Astrocyte of the cerebellum (primary cell): Measurements from ENCODE around the gene IL9.

Experiments
- DNase-seq: peaks from one replicate; pipeline ENCODE4 v3.0.0-alpha.2; 2011; ENCODE audit warnings: low read depth
- H3K4me3 ChIP-seq: 2 replicates; pipeline ENCODE4 v1.5.1; 2011; ENCODE audit warnings: mild to moderate bottlenecking, low read depth, low read length, moderate library complexity
- in situ Hi-C: cut with HindIII; loops from 2 replicates; pipeline ENCODE4 v1.10.0; 2017; ENCODE audit warnings: low sequenced_read_pairs
- TF ChIP-seq, protein P1 (sequence below): IDR thresholded peaks from 2 replicates; pipeline ENCODE4 v1.5.1; 2012; ENCODE audit warnings: low read length, low read depth, moderate library complexity, mild to moderate bottlenecking; ENCODE audit errors: missing control alignments

The IL9 gene

DNA sequence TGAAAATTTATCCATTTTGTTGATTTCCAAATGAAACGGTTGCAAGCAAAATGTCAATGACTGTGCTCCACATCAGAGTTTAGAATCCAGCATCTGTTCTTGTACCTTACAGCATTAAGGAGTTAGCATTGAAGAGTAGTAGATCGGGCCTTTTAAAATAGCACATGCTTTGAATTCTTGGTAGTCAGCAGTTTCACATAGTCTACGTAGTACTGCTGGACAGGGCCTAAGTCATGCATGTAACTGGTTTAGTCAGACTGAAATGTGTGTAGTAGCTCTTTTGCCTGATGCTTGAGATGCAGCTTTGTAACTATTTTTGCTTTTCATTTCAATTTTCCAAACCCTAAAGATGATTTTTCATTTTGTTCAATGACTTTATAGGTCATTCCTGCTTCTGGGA lies 39.3 kb upstream of the IL9 start:
- peak; percentile 6 for DNase-seq
- H3K4me3 ChIP-seq, result no peak overlapping the region
- TF ChIP-seq, protein P1, sequence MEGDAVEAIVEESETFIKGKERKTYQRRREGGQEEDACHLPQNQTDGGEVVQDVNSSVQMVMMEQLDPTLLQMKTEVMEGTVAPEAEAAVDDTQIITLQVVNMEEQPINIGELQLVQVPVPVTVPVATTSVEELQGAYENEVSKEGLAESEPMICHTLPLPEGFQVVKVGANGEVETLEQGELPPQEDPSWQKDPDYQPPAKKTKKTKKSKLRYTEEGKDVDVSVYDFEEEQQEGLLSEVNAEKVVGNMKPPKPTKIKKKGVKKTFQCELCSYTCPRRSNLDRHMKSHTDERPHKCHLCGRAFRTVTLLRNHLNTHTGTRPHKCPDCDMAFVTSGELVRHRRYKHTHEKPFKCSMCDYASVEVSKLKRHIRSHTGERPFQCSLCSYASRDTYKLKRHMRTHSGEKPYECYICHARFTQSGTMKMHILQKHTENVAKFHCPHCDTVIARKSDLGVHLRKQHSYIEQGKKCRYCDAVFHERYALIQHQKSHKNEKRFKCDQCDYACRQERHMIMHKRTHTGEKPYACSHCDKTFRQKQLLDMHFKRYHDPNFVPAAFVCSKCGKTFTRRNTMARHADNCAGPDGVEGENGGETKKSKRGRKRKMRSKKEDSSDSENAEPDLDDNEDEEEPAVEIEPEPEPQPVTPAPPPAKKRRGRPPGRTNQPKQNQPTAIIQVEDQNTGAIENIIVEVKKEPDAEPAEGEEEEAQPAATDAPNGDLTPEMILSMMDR, result no peak
- in situ Hi-C loops, result no loop called here

DNA sequence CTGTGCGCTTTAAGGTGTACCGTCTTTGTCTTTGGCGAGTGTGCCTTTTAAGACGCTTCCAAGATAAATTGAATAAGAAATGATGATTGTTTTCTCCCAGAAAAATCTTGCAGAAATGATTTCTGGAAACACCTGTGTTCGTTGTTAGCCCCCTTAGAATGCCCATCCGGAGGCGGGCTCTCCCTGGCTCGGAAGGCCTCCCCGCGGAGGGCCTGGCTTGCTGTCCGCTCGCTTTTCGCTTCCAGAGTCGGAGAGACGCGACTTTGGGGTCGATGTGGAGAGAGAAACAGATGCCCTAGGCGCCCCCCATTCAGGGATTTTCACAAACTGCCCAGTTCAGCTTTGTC lies 35.3 kb upstream of the IL9 start:
- H3K4me3 ChIP-seq, result peak overlapping the region; percentile 43
- no peak for DNase-seq
- TF ChIP-seq, protein P1, result no peak
- in situ Hi-C loops, result no loop called here

DNA sequence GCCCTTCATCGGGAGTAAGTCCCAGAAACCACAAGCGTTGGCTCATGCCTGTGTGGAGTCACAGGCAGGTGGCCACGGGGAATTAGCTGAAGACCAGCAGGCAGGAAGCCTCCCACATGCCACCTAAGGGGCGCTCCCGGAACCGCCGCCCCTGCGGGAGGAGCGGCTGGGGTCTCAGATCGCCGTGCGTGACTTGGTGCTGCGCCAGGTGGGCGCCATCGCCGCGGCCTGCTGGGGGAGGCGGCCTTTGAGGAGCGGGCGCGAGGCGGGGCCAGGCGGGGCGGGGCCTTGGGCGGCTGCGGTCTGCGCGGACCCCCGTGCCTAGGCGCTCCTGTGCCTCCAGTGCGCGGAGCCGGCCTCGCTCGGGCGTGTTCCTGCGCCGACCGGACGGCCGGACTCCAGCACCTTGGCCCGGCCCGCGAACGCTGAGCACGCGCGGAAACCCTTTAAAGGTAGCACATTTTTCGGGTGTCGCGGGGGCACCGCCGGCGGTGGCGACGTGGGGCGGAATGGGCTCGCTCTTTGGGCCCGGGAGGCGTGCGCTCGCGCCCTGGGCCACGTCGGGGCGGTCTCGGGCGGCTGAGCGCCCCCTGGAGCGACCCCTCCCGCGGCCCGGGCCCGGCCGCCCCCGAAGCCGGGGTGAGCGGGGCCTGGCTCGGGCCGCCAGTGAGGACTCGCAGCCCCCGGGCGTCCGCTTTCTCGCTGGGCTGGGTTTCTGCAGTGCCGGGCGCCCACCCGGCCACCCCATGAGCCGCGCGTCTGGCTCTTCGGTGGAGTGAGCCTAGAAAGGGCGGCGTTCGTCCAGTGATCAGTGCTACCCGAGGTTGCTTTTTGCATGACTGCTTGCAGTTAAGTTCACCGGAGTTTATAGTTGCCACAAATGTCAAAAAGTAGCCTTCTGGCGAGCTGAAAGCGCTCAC lies 34.6 kb upstream of the IL9 start:
- in situ Hi-C loops, result no loop called here
- peak overlapping the region; percentile 43 for H3K4me3 ChIP-seq
- TF ChIP-seq, protein P1, result peak; percentile 3
- no peak for DNase-seq

DNA sequence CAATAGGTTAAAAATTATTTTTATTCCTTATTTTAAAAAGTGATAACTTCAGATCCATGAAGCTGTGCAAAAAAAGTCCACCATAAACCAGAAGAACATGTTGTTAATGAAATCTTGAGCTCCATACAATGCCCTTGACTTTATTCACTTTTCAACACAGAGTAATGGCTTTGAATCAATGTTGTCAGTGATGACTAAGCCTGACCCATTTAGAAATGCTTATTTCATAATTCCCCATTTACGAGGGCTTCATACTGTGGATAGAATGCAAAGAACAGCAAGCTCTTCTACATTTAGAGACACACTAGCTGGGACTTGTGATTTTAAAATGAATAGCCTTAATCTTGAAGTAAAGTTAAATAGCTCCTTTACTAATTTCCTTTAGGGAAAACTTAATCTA lies 25.7 kb upstream of the IL9 start:
- in situ Hi-C loops, result no loop called here
- TF ChIP-seq, protein P1, result no peak
- no peak for DNase-seq
- H3K4me3 ChIP-seq, result no peak overlapping the region

DNA sequence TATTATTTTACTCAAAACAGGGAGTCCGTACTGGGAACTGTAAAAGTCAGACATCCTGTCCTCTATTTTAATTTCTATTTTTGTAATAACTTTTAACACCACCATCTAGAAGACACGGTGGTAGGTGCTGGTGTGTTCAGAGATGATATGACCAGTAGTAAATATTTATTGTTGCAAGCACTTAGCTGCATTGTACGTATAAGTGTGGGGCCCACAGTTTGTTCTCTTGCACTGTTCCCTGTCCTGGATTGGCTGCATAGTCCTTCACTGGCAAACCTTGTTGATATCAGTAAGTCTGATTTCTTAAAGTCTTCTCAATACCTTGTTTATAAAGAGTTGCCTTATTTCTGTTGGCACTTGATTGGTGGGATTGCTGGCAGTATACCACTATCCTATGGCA lies 24.6 kb upstream of the IL9 start:
- in situ Hi-C loops, result no loop called here
- H3K4me3 ChIP-seq, result no peak overlapping the region
- DNase-seq, result no peak
- TF ChIP-seq, protein P1, result no peak

DNA sequence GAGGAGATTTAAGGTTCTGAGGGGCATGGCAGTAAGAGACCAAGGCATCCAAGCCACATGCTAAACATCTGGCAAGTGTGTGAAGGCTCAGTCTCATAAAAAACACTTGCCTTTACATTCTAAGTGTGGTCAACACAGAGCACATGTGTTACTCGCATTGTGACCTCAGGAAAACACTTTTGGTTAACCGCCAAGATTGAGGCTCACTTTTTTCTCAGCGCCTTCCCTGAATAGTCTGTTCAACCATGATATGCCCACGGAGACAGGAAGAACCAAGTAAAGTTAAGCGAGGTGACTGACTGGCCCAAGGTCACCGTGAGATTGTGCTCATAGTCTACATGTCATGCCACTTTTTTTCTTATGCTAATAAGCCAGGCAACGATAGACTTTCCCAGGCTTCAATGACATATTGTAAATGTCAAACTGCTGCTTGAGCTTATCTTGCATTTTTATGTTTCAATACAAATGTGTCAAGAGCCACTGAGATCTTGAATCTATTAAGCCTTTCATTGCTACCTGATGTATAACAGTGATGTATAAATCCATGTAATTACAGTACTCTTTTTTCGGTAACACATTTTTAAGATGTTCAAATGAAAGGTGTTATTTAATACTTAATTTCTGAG lies 21.1 kb upstream of the IL9 start:
- in situ Hi-C loops, result no loop called here
- DNase-seq, result no peak
- TF ChIP-seq, protein P1, result no peak
- H3K4me3 ChIP-seq, result no peak overlapping the region
